DOHH2 (cell line): ENCODE measurements around the gene NRCAM.

Source experiments
- H3F3A ChIP-seq: fragments of 200-600 bp; sonication (generic), shearing (Covaris generic); 2 replicates; pipeline ENCODE4 v1.6.0; 2016; ENCODE audit warnings: antibody characterized with exemption, mild to moderate bottlenecking; ENCODE audit not compliant: control insufficient read depth, insufficient read depth
- H3K27ac ChIP-seq: fragments of 200-600 bp; sonication (generic); 2 replicates; pipeline ENCODE4 v1.5.1; 2014; ENCODE audit warnings: low read depth, mild to moderate bottlenecking, low read length, moderate library complexity
- H3K27me3 ChIP-seq: fragments of 200-600 bp; sonication (generic); 2 replicates; pipeline ENCODE4 v1.6.1; 2014; ENCODE audit warnings: mild to moderate bottlenecking, low read length, mixed read lengths; ENCODE audit not compliant: control insufficient read depth
- H3K36me3 ChIP-seq: fragments of 200-600 bp; sonication (generic); 2 replicates; pipeline ENCODE4 v1.6.1; 2014; ENCODE audit warnings: mild to moderate bottlenecking, low read length, moderate library complexity, mixed read lengths; ENCODE audit not compliant: control insufficient read depth
- H3K4me1 ChIP-seq: fragments of 200-600 bp; sonication (generic); 2 replicates; pipeline ENCODE4 v1.6.1; 2014; ENCODE audit warnings: mild to moderate bottlenecking, low read length, mixed read lengths; ENCODE audit not compliant: control insufficient read depth
- H3K4me2 ChIP-seq: fragments of 200-600 bp; sonication (generic); 2 replicates; pipeline ENCODE4 v1.6.0; 2014; ENCODE audit warnings: mild to moderate bottlenecking, low read length, moderate library complexity
- H3K4me3 ChIP-seq: fragments of 200-600 bp; sonication (generic); 2 replicates; pipeline ENCODE4 v1.5.1; 2014; ENCODE audit warnings: mild to moderate bottlenecking, low read length, mixed read lengths
- H3K79me2 ChIP-seq: fragments of 200-600 bp; sonication (generic); 2 replicates; pipeline ENCODE4 v1.6.1; 2014; ENCODE audit warnings: mild to moderate bottlenecking, low read length, mixed read lengths; ENCODE audit not compliant: control insufficient read depth
- H3K9me2 ChIP-seq: fragments of 200-600 bp; sonication (generic); replicated peaks from 2 replicates; pipeline ENCODE4 v1.6.1; 2014; ENCODE audit warnings: mild to moderate bottlenecking, low read length, mixed read lengths; ENCODE audit not compliant: control insufficient read depth
- H3K9me3 ChIP-seq: fragments of 200-600 bp; sonication (generic); 2 replicates; pipeline ENCODE4 v1.6.1; 2014; ENCODE audit warnings: antibody characterized with exemption, low read length, mixed read lengths; ENCODE audit not compliant: control insufficient read depth, insufficient read depth
- H4K20me1 ChIP-seq: fragments of 200-600 bp; sonication (generic); 2 replicates; pipeline ENCODE4 v1.6.0; 2014; ENCODE audit warnings: low read depth, mild to moderate bottlenecking, antibody characterized with exemption, low read length, moderate library complexity; ENCODE audit not compliant: control insufficient read depth, insufficient read depth
- CTCF ChIP-seq: fragments of 200-600 bp; sonication (generic); IDR thresholded peaks from one replicate; pipeline ENCODE4 v1.5.1; 2014; ENCODE audit warnings: antibody characterized with exemption, mild to moderate bottlenecking, low read depth, low read length; ENCODE audit not compliant: poor library complexity, severe bottlenecking
- EZH2phosphoT487 ChIP-seq: fragments of 200-600 bp; sonication (generic); IDR thresholded peaks from 2 replicates; pipeline ENCODE4 v1.6.1; 2017; ENCODE audit warnings: borderline replicate concordance, mild to moderate bottlenecking, antibody characterized with exemption, low read length, moderate library complexity, mixed read lengths

Gene NRCAM

GRCh38 chr7:108455551-108455997, 662 bp downstream of the NRCAM start:
- H3K4me2 ChIP-seq, result peak overlapping the region; percentile 75

GRCh38 chr7:108454674-108455550, 1.3 kb downstream of the NRCAM start:
- H3K9me3 ChIP-seq, result no peaks in the 10 kb centered on the region
- H3K27me3 ChIP-seq, result peaks cover 83% of the 10 kb centered on the region
- peak overlapping the region; percentile 75 for H3K4me2 ChIP-seq
- peaks cover 5% of the 10 kb centered on the region; the same call in 1 of the 2 replicates for H3F3A ChIP-seq
- peak; percentile 19 for TF ChIP-seq CTCF
- peak; percentile 26; the same call in 1 of the 2 replicates for TF ChIP-seq EZH2phosphoT487
- H3K9me2 ChIP-seq, result no peaks in the 10 kb centered on the region
- H3K79me2 ChIP-seq, result no peaks in the 10 kb centered on the region
- peak overlapping the region; percentile 63 for H3K4me3 ChIP-seq
- no peak overlapping the region for H3K27ac ChIP-seq
- no peaks in the 10 kb centered on the region for H3K36me3 ChIP-seq
- H4K20me1 ChIP-seq, result no peaks in the 10 kb centered on the region
- peaks cover 17% of the 10 kb centered on the region for H3K4me1 ChIP-seq

More at GRCh38 chr7:108455551-108455997, 662 bp downstream of the NRCAM start:
- Histone ChIP-seq H3K4me3 (peak overlapping the region; percentile 63), H3K79me2 (no peaks in the 10 kb centered on the region), H3K4me1 (peaks cover 17% of the 10 kb centered on the region), H3K27ac (no peak overlapping the region), H3K9me3 (no peaks in the 10 kb centered on the region), H3K27me3 (peaks cover 78% of the 10 kb centered on the region), H3F3A (peaks cover 5% of the 10 kb centered on the region; the same call in 1 of the 2 replicates), H3K9me2 (no peaks in the 10 kb centered on the region), H4K20me1 (no peaks in the 10 kb centered on the region), H3K36me3 (no peaks in the 10 kb centered on the region)
- TF ChIP-seq EZH2phosphoT487 (0 out of 2 replicates have a peak, but pooled peaks have one; percentile 29), CTCF (no peak)

- TF ChIP-seq EZH2phosphoT487 (0 out of 2 replicates have a peak, but pooled peaks have one; percentile 55), CTCF (no peak)
- no peaks in the 10 kb centered on the region for H3K9me3 ChIP-seq
- H3K79me2 ChIP-seq, result no peaks in the 10 kb centered on the region
- H3K36me3 ChIP-seq, result no peaks in the 10 kb centered on the region
- H3F3A ChIP-seq, result peaks cover 5% of the 10 kb centered on the region; the same call in 1 of the 2 replicates
- H3K4me3 ChIP-seq, result peak overlapping the region; percentile 63
- no peaks in the 10 kb centered on the region for H4K20me1 ChIP-seq
- peaks cover 86% of the 10 kb centered on the region for H3K27me3 ChIP-seq
- peaks cover 17% of the 10 kb centered on the region for H3K4me1 ChIP-seq
- peak overlapping the region; percentile 75 for H3K4me2 ChIP-seq
- no peak overlapping the region for H3K27ac ChIP-seq
- H3K9me2 ChIP-seq, result no peaks in the 10 kb centered on the region
These were observed 1.9 kb downstream of the NRCAM start for GRCh38 chr7:108454317-108454673.
